HEK293T (cell line): ENCODE measurements around the gene MSMP.

Experiments
- FOXA1 ChIP-seq: fragments of 450-650 bp; IDR thresholded peaks from 2 replicates; pipeline ENCODE4 v1.6.1; 2016; ENCODE audit warnings: mild to moderate bottlenecking
- FOXM1 ChIP-seq: fragments of 450-650 bp; IDR thresholded peaks from 2 replicates; pipeline ENCODE4 v1.6.1; 2017; ENCODE audit warnings: mild to moderate bottlenecking, borderline replicate concordance
- HDGF ChIP-seq: fragments of 450-650 bp; IDR thresholded peaks from 2 replicates; pipeline ENCODE4 v1.6.1; 2017; ENCODE audit warnings: antibody characterized with exemption, borderline replicate concordance
- NFRKB ChIP-seq: fragments of 450-650 bp; IDR thresholded peaks from 2 replicates; pipeline ENCODE4 v1.6.1; 2016; ENCODE audit warnings: mild to moderate bottlenecking, moderate library complexity
- SP1 ChIP-seq: fragments of 450-650 bp; IDR thresholded peaks from 2 replicates; pipeline ENCODE4 v1.6.1; 2017
- SUZ12 ChIP-seq: fragments of 450-650 bp; IDR thresholded peaks from 2 replicates; pipeline ENCODE4 v1.6.1; 2016; ENCODE audit warnings: mild to moderate bottlenecking

GRCh38 chr9:35771075-35771433, 17.0 kb upstream of the MSMP start:
- TF ChIP-seq SUZ12 (no peak), FOXM1 (no peak), FOXA1 (no peak), NFRKB (no peak), HDGF (no peak), SP1 (no peak)
